CD4-positive, alpha-beta T cell treated with Interferon gamma for 1 hour (primary cell): Measurements from ENCODE around the gene GFOD2.

ENCODE experiments used
- DNase-seq: peaks from one replicate; pipeline ENCODE4 v3.0.0-alpha.2; 2020

The GFOD2 gene

DNA sequence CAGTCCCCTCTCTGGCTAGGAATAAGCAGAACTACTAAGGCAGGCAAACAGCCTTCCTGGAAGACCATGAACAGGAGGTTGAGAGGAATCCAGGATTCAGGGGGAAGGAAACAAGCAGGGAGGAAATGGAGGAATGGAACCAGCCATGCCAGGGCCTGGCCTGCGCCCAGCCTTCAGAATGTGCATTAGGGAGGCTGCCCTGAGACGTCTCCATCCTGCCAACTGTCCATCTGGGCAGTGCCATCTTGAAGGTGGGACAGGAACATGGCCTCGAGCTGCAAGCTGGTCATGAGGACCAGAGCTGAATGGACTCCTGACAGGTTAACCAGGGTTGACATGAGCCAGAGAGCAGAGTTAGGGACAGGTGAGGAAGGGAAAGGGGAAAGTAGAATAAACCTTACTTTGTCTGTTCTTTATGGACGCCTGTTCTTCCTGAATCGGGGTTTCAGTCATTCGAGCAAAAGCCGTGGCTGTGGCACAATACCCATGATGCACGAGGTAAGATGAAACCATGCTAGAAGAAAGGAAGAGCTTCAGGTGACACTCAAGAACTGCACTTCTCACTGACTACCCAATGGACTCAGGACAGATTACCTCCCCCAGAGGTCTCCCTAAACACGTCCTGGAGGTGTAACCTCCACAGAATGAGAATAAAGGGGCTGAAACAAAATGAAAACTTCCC lies 12.1 kb upstream of the GFOD2 start:
- DNase-seq: no peak

GRCh38 chr16:67730326-67730725 lies 11.2 kb upstream of the GFOD2 start:
- no peak for DNase-seq

- no peak for DNase-seq
Observed at GRCh38 chr16:67729636-67730248, 10.6 kb upstream of the GFOD2 start.

GRCh38 chr16:67727521-67728485 lies 8.7 kb upstream of the GFOD2 start:
- DNase-seq: no peak

GRCh38 chr16:67726106-67727034 lies 7.3 kb upstream of the GFOD2 start:
- no peak for DNase-seq

GRCh38 chr16:67723911-67724305 lies 4.8 kb upstream of the GFOD2 start:
- DNase-seq: no peak

GRCh38 chr16:67723151-67723910 lies 4.2 kb upstream of the GFOD2 start:
- DNase-seq: no peak

GRCh38 chr16:67720236-67720635 lies 1.1 kb upstream of the GFOD2 start:
- no peak for DNase-seq

GRCh38 chr16:67719778-67720144 lies 645 bp upstream of the GFOD2 start:
- peak; percentile 4 for DNase-seq

GRCh38 chr16:67718668-67719047 lies 458 bp downstream of the GFOD2 start:
- no peak for DNase-seq

DNA sequence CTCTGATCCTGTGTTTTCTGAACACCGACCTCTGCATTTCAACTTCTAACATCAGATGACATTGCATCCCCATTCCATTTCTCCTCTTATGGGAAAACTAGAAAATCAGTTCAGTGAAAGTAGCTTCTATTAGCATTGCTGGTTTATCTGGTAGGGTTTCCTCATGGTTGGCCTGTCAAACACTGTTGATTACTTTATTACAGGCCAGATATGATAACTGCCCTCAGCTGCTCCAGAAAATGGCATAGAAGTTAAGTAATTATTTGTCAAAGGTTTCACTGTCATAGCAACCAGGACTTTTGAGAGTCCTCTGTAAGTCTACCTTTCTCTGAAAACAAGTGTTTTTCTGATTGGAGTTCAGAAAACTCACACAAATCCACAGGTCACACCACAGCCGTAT lies 3.0 kb downstream of the GFOD2 start:
- no peak for DNase-seq

GRCh38 chr16:67714522-67714921 lies 4.6 kb downstream of the GFOD2 start:
- DNase-seq: no peak

DNA sequence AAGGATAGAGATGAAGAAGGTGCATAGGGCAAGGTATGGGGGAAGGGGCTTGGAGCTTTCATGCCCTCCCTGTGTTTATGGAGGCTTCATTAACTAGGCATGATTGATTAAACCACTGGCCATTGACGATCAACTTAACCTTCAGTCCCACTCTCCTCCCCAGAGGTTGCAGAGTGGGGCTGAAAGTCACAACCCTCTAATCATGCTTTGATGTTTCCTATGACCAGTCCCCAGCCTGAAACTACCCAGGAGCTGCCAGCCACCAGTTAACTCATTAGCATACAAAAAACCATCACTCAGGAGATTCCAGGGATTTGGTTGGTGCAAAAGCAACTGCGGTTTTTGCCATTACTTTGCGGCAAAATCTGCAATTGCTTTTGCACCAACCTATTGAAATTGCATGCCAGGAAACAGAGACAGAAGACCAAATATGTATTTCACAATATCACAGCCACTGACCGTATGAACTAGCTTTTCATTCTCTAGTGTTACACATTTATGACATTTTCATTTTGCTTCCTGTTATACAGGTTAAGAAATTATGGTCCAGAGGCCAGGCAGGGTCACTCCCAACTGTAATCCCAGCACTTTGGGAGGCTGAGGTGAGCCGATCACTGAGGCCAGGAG lies 5.4 kb downstream of the GFOD2 start:
- DNase-seq: no peak

DNA sequence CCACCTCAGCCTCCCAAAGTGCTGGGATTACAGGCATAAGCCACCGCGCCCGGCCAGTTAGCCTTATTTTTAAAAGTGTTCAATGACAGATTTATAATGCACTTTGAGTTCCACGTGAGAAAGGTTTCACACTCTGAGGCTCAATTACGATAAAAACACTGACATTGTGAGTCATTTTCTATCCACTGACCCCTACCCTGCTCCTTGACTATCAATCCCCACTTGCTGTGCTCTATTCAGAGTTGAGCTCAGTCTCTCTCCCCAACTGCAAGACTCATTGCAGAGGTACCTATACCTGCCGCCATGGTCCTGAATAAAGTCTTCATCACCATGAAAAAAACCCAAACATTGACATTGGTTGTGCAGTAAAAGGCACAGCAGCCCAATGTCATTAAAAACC lies 8.5 kb downstream of the GFOD2 start:
- no peak for DNase-seq

DNA sequence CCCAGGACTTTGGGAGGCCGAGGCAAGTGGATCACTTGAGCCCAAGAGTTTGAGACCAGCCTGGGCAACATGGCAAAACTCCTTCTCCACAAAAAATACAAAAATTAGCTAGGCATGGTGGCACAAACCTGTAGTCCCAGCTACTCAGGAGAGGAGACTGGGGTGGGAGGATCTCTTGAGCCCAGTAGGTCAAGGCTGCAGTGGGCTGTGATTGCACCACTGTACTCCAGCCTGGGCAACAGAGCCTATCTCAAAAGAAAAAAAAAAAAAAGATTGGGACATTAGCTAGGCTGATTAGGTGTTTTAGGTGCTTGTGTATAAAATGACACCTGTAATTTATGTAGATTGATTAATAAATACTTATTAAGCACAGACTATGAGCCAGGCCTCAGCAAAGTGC lies 10.1 kb downstream of the GFOD2 start:
- DNase-seq: no peak

DNA sequence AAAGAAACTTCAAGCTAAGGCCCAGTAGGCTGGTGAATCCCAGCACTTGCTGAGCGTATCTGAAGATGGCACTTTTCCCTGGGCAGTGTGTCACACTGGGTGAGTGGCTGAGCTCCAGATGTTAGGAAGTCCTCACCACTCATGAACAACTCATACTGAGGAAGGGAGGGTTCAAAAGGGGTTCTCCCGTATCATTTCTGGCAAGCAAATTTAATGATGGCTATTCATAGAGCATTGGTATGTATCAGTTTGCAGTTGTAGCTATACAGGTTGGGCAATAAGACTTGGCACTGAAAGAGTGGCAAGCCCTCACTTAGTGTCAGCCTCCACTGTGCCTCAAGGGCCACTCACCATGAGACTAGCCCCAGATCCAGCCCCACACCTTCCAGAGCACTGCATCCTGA lies 10.7 kb downstream of the GFOD2 start:
- no peak for DNase-seq

DNA sequence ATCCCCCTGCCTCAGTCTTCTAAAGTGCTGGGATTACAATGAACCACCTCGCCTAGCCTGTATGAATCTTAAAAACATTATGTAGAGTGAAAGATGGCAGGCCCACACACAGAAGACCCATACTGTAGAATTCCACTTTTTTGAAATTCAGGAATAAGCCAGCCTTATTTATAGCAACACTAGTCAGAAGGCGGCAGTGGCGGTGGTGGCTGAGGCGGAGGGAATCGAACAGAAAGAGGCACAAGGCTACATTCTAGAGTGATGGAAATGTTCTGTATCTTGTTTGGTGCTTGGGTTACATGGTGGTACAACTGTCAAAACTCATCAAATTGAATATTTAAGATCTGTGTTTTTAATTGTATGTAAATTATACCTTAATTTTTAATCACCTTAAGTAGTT lies 11.3 kb downstream of the GFOD2 start:
- DNase-seq: no peak

DNA sequence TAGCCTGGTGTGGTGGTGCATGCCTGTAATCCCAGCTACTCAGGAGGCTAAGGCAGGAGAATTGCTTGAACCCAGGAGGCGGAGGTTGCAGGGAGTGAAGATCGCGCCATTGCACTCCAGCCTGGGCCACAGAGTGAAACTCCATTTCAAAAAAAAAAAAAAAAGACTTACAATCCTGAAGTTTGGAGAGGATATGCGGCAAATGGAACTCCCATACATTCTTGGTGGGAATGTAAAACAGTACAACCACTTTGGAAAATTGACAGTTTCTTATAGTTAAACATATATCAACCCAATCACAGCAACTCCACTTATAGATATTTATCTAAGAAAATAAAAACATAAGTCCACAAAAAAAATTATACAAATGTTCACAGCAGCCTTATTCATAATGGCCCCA lies 11.9 kb downstream of the GFOD2 start:
- DNase-seq: no peak

DNA sequence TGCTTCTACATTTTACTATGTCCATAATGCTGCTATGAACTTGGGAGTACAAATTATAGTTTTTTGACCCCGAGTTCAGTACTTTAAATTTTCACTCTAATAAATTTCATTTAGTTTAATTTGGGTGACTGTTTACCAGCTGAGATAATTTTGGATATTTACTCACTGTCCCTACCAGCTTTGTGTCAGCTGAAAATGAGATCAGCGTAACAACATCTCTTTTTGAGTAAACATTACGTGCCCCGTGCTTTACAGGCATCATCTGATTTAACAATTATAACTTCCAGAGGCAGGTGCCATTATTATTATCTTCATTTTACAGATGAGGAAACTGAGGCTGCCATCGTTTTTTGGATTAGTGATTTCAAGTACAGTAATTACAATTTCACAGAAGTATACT lies 15.0 kb downstream of the GFOD2 start:
- no peak for DNase-seq

DNA sequence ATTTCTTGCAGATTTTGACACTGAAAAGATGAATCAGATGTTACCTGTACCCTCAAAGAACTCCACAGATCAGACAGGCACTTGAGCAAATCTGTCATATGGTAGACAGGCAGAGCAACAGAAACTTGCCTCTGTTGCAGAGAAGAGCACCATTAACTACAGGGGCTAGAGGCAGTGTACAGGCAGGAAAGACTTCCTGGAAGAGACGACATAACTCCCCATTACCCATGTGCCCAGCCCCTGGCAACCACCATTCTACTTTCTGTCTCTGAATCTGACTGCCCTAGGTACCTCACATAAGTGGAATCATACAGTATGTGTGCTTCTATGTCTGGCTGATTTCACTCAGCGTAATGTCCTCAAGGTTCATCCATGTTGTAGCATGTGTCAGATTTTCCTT lies 15.5 kb downstream of the GFOD2 start:
- DNase-seq: no peak

GRCh38 chr16:67702130-67702529 lies 17.0 kb downstream of the GFOD2 start:
- no peak for DNase-seq

DNA sequence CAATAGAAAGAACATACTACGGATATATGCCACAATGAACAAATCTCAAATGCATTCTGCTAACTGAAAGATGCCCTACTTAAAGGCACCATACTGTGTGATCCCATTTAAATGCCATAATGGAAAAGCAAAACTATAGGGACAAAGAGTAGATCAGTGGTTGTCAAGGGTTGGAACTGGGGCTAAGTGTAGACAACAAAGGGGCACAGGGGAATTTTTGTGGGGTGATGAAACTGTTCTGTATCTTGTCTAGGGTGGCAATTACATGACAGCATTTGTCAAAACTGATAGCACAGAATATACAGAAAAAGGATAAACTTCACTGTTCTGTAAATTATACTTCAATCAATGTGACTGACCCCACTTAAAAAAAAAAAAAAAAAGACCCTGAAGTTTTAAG lies 17.7 kb downstream of the GFOD2 start:
- DNase-seq: no peak
